Measurements from ENCODE around the gene CFAP74. TPM values are rescaled to one million over a fixed set of nuclear protein-coding genes. Genes with fewer than 3 reads are reported as not detected.

Gene CFAP74
- total RNA-seq, 1 donor from 2014 or later = not detected

DNA sequence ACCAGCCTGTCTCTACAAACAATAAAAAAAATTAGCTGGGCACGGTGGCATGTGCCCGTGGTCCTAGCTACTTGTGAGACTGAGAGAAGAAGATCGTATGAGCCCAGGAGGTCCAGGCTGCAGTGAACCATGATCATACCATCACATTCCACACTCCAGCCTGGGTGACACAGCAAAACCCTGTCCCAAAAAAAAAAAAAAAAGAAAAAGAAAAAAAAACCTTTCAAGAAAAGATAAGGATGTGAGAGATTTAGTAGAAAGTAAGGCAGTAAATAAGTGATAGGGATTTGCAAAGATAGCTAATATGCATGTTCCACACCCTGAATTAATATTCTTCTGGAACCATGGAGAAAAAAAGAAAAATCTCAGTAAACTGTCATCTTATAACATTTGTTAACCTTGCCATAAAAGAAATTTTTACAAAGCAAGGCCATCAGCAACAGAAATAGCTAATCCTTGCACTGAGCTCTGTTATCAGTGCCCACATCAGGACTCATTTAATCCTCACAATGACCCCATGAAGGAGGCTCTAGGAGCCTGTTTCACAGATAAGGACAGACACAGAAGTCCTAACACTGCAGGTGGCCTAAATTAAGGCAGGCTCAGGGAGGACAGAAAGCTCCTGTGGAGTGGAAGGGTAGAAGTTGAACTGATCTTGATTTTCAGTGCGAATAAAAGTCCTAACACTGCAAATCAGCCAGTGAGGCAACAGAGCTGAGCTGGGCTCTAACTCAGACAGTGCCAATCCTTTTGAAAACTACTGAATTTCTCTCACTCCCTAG, 120.3 kb downstream of the CFAP74 start:
- H3K36me3 Mint-ChIP-seq (ENCODE audit: unreplicated experiment) = no peaks in the 10 kb centered on the region
- TF ChIP-seq, protein P1, sequence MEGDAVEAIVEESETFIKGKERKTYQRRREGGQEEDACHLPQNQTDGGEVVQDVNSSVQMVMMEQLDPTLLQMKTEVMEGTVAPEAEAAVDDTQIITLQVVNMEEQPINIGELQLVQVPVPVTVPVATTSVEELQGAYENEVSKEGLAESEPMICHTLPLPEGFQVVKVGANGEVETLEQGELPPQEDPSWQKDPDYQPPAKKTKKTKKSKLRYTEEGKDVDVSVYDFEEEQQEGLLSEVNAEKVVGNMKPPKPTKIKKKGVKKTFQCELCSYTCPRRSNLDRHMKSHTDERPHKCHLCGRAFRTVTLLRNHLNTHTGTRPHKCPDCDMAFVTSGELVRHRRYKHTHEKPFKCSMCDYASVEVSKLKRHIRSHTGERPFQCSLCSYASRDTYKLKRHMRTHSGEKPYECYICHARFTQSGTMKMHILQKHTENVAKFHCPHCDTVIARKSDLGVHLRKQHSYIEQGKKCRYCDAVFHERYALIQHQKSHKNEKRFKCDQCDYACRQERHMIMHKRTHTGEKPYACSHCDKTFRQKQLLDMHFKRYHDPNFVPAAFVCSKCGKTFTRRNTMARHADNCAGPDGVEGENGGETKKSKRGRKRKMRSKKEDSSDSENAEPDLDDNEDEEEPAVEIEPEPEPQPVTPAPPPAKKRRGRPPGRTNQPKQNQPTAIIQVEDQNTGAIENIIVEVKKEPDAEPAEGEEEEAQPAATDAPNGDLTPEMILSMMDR (IDR thresholded peaks at IDR 0.05) = no peak
- DNase-seq (ENCODE audit: extremely low spot score, unreplicated experiment) = no peak
- peaks cover 60% of the 10 kb centered on the region for H3K4me1 Mint-ChIP-seq (ENCODE audit: unreplicated experiment)
- no peaks in the 10 kb centered on the region for H3K9me3 Mint-ChIP-seq (ENCODE audit: unreplicated experiment)
- H3K4me3 Mint-ChIP-seq (ENCODE audit: unreplicated experiment) = no peak overlapping the region
- H3K27me3 Mint-ChIP-seq (ENCODE audit: unreplicated experiment) = no peaks in the 10 kb centered on the region
- peak overlapping the region; percentile 76 for H3K27ac Mint-ChIP-seq (ENCODE audit: unreplicated experiment)

DNA sequence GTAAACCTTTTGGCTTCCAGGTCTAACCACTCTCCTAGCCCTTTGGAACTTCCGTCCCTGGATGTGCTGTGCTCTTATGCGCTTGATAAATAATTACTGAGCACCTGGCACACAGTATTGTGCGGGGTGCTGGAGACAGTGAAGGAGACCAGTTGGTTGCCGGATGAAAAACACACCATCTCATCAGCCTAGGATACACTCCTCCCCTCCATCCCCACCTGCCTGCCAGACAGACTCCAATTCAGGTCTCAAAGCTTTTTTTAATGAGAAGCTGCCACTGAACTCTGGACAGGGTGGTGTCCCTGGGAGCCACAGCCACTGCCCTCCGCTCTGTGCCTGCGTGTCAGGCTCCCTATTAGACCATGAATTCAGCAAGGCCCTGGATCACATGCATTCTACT, 121.9 kb downstream of the CFAP74 start:
- no peak overlapping the region for H3K4me3 Mint-ChIP-seq (ENCODE audit: unreplicated experiment)
- DNase-seq (ENCODE audit: extremely low spot score, unreplicated experiment) = no peak

DNA sequence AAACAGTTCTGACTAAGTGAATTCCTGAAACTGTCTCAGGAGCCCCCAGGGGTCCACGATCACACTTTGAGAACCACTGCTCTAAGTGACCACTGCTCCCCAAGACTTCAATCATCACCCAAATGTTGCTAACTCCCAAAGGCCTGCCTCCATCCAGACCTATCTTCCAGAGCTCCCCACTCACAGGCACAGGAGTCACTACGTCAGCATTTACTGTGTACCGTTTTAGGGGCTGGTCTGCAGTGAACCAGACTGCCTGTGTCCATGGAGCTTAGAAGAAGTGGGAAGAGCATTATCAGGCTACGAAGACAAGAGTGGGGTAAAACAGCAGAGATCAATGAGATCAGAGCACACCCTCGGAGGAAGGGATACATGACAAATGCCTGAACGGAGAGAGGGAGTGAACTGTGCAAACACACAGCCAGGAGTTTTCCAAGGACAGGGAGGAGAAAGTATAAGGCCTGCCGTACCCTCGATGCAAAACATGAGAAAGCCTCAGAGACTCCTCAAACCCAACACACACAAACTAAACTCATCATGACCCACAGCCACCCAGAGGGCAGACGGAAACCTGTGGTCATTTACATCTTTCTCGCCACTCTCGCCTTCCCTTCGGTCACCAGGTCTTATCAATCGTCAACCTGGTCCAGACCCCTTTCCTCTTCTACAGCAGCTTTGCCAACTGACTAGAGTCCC, 122.8 kb downstream of the CFAP74 start:
- Mint-ChIP-seq H3K9me3 (ENCODE audit: unreplicated experiment) (no peaks in the 10 kb centered on the region), H3K27me3 (ENCODE audit: unreplicated experiment) (no peaks in the 10 kb centered on the region), H3K27ac (ENCODE audit: unreplicated experiment) (no peak overlapping the region), H3K36me3 (ENCODE audit: unreplicated experiment) (peaks cover 6% of the 10 kb centered on the region), H3K4me3 (ENCODE audit: unreplicated experiment) (no peak overlapping the region), H3K4me1 (ENCODE audit: unreplicated experiment) (peaks cover 57% of the 10 kb centered on the region)
- DNase-seq (ENCODE audit: extremely low spot score, unreplicated experiment) = no peak
- TF ChIP-seq, protein P1 (IDR thresholded peaks at IDR 0.05) = no peak

More for the DNA sequence above, 121.9 kb downstream of the CFAP74 start:
- Mint-ChIP-seq H3K27ac (ENCODE audit: unreplicated experiment) (peak overlapping the region; percentile 7), H3K4me1 (ENCODE audit: unreplicated experiment) (peaks cover 54% of the 10 kb centered on the region), H3K9me3 (ENCODE audit: unreplicated experiment) (no peaks in the 10 kb centered on the region), H3K27me3 (ENCODE audit: unreplicated experiment) (no peaks in the 10 kb centered on the region), H3K36me3 (ENCODE audit: unreplicated experiment) (no peaks in the 10 kb centered on the region)
- TF ChIP-seq, protein P1 (IDR thresholded peaks at IDR 0.05) = no peak

DNA sequence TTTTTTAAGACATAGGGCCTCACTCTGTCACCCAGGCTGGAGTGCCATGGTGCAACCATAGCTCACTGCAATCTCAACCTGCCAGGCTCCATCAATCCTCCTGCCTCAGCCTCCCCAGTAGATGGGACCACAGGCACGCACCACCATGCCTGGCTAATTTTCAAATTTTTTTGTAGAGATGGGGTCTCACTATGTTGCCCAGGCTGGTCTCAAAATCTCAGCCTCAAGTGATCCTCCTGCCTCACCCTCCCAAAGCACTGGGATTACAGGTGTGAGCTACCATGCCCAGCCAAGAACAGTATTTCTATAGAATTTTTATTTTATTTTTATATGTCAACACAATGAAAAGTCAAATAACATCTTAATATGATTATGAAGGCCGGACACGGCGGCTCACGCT, 123.6 kb downstream of the CFAP74 start:
- Mint-ChIP-seq H3K4me1 (ENCODE audit: unreplicated experiment) (peaks cover 61% of the 10 kb centered on the region), H3K4me3 (ENCODE audit: unreplicated experiment) (no peak overlapping the region), H3K27ac (ENCODE audit: unreplicated experiment) (no peak overlapping the region), H3K9me3 (ENCODE audit: unreplicated experiment) (no peaks in the 10 kb centered on the region), H3K27me3 (ENCODE audit: unreplicated experiment) (no peaks in the 10 kb centered on the region), H3K36me3 (ENCODE audit: unreplicated experiment) (peaks cover 6% of the 10 kb centered on the region)
- TF ChIP-seq, protein P1 (IDR thresholded peaks at IDR 0.05) = no peak
- DNase-seq (ENCODE audit: extremely low spot score, unreplicated experiment) = no peak

DNA sequence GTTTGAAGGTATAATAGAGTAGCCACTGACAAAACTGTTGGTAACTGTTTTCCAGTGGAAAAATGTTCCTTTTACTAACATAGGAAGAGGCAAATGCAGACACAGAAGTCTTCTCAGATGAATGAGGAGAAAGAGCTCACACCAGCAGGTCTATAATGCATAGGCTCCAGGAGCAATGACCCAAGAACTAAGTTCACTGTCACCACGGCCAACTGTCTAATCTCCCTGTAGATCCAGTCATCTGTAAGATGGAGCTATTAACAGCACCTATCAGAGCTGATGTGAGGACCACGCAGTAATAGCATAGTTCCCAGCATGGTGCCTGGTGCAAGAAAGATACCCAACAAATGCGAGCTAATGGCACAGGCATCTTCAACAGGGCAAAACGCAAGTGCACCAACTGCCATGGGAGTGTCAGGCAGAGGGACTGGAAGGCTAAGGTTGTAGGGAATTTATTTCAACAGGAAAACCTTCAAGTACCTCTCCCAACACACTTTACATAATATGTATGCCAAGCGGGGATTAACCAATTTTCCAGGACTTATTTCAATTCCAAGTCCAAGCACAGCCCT, 125.6 kb downstream of the CFAP74 start:
- Mint-ChIP-seq H3K36me3 (ENCODE audit: unreplicated experiment) (peaks cover 6% of the 10 kb centered on the region), H3K4me1 (ENCODE audit: unreplicated experiment) (peaks cover 47% of the 10 kb centered on the region), H3K27me3 (ENCODE audit: unreplicated experiment) (no peaks in the 10 kb centered on the region), H3K27ac (ENCODE audit: unreplicated experiment) (peak overlapping the region; percentile 1), H3K9me3 (ENCODE audit: unreplicated experiment) (no peaks in the 10 kb centered on the region), H3K4me3 (ENCODE audit: unreplicated experiment) (no peak overlapping the region)
- TF ChIP-seq, protein P1 (IDR thresholded peaks at IDR 0.05) = no peak
- no peak for DNase-seq (ENCODE audit: extremely low spot score, unreplicated experiment)
